Measurements from ENCODE around the gene COL5A1. TPM values are rescaled to one million over a fixed set of nuclear protein-coding genes. Genes with fewer than 3 reads are reported as not detected.

The COL5A1 gene
- total and polyA plus RNA-seq, 2 experiments from 2014 or later = 2.5 to 13.1 TPM

- no peak for TF ChIP-seq ZNF462 (CRISPR knock-in tag; IDR thresholded peaks at IDR 0.05)
- no peak for TF ChIP-seq POLR2AphosphoS5 (IDR thresholded peaks at IDR 0.05; ENCODE audit: low read depth)
- TF ChIP-seq CTCF (conservative IDR thresholded peaks at IDR 0.05; ENCODE audit: low read depth in 2 of 2) = no peak
- TF ChIP-seq REST (IDR thresholded peaks at IDR 0.05; ENCODE audit: unreplicated experiment) = no peak
- no peak for TF ChIP-seq ZNF331 (CRISPR knock-in tag; IDR thresholded peaks at IDR 0.05; ENCODE audit: low read depth)
- TF ChIP-seq STAT1 (IDR thresholded peaks at IDR 0.05; ENCODE audit: unreplicated experiment) = no peak
Observed at GRCh38 chr9:134707031-134707680, 65.6 kb downstream of the COL5A1 start (continued).

Data from GM23338 (cell line).